HCT116 (cell line): Measurements from ENCODE around the gene CREBBP. TPM values are rescaled to one million over a fixed set of nuclear protein-coding genes. Genes with fewer than 3 reads are reported as not detected.

Experiments used
- ATAC-seq: fragments of 200-7000 bp; cut with Tn5 transposase; 2 replicates; pipeline ENCODE4 v1.9.1; 2020; ENCODE audit warnings: mild to moderate bottlenecking, moderate library complexity
- BruUV-seq: library from RNA; stranded (reverse); fragments of 400-500 nt; replicated peaks from 2 replicates; lab custom pipeline; 2021; lab: Mats Ljungman, UMichigan
- CTCF ChIA-PET: fragments of 300-600 bp; sonication (Branson Sonifier 250); formaldehyde crosslinking; loops from one replicate; lab custom pipeline; 2021; ENCODE audit warnings: antibody characterized with exemption; lab: Charles Lee
- POLR2A ChIA-PET: fragments of 300-600, 350-600 bp; sonication (Branson Sonifier 250); formaldehyde crosslinking; loops from one replicate; lab custom pipeline; 2021; ENCODE audit warnings: antibody characterized with exemption; lab: Charles Lee
- RAD21 ChIA-PET, 2 experiments: fragments of 300-600 bp; sonication (Branson Sonifier 250); formaldehyde crosslinking; loops; one replicate each; lab custom pipeline; 2023; ENCODE audit warnings: low total read pairs in 2 of 2; ENCODE audit not compliant: uncharacterized antibody in 2 of 2, unreplicated experiment in 2 of 2, low non-redundant PET in 1 of 2; lab: Charles Lee
- DNase-seq: peaks from one replicate; pipeline ENCODE4 v3.0.0-alpha.2; 2010; ENCODE audit warnings: low read depth, low spot score
- H2AFZ ChIP-seq: fragments of 200-600 bp; shearing (Covaris generic), sonication (generic); 2 replicates; pipeline ENCODE4 v1.6.1; 2017; ENCODE audit warnings: low read depth, mixed run types, mixed read lengths, antibody characterized with exemption, low read length; ENCODE audit not compliant: poor library complexity, severe bottlenecking
- H3K27ac ChIP-seq: 2 replicates; pipeline ENCODE4 v1.5.1; 2012; ENCODE audit warnings: low read depth, low read length
- H3K27me3 ChIP-seq: fragments of 200-600 bp; sonication (generic); 2 replicates; pipeline ENCODE4 v1.6.1; 2016; ENCODE audit warnings: mixed run types, low read length, mixed read lengths; ENCODE audit not compliant: insufficient read depth
- H3K36me3 ChIP-seq, 2 experiments: fragments of 200-500 bp in 1 of 2; fragments of 200-600 bp in 1 of 2; sonication (Bioruptor generic) in 1 of 2; sonication (generic) in 1 of 2; 2 replicates each; pipeline versions ENCODE4 v1.5.1 to v1.6.1; 2014 to 2016; ENCODE audit warnings: low read length in 2 of 2, inconsistent platforms in 1 of 2, mixed read lengths in 1 of 2, mixed run types in 1 of 2; ENCODE audit not compliant: insufficient read depth in 2 of 2, control insufficient read depth in 1 of 2
- H3K4me1 ChIP-seq, 2 experiments: fragments of 200-600 bp in 1 of 2; sonication (generic) in 1 of 2; 2 replicates each; pipeline versions ENCODE4 v1.5.1 to v1.6.1; 2012 to 2017; ENCODE audit warnings: low read length in 2 of 2, inconsistent platforms in 1 of 2, mild to moderate bottlenecking in 1 of 2, mixed read lengths in 1 of 2, mixed run types in 1 of 2, moderate library complexity in 1 of 2; ENCODE audit not compliant: insufficient read depth in 2 of 2, control insufficient read depth in 1 of 2
- H3K4me2 ChIP-seq: fragments of 200-600 bp; sonication (generic); 2 replicates; pipeline ENCODE4 v1.6.1; 2017; ENCODE audit warnings: mixed run types, low read length, mixed read lengths
- H3K4me3 ChIP-seq, 2 experiments: fragments of 200-600 bp in 1 of 2; sonication (generic) in 1 of 2; replicated peaks in 1 of 2; 2 replicates each; pipeline ENCODE4 v1.5.1; 2011 to 2016; ENCODE audit warnings: low read length in 2 of 2, control low read depth in 1 of 2, low read depth in 1 of 2, mild to moderate bottlenecking in 1 of 2, mixed read lengths in 1 of 2, mixed run types in 1 of 2
- H3K79me2 ChIP-seq: fragments of 200-600 bp; sonication (generic); 2 replicates; pipeline ENCODE4 v1.6.1; 2017; ENCODE audit warnings: mild to moderate bottlenecking, mixed run types, low read length, moderate library complexity, mixed read lengths; ENCODE audit not compliant: insufficient read depth
- H3K9ac ChIP-seq: fragments of 200-600 bp; sonication (generic); 2 replicates; pipeline ENCODE4 v1.6.1; 2016; ENCODE audit warnings: low read length, mixed read lengths
- H3K9me2 ChIP-seq: fragments of 200-600 bp; sonication (generic), shearing (Covaris generic); 2 replicates; pipeline ENCODE4 v1.6.1; 2017; ENCODE audit warnings: mixed run types, mild to moderate bottlenecking, moderate library complexity; ENCODE audit not compliant: insufficient read depth
- H3K9me3 ChIP-seq, 2 experiments: fragments of 200-500 bp in 1 of 2; fragments of 200-600 bp in 1 of 2; sonication (Bioruptor generic) in 1 of 2; sonication (generic) in 1 of 2; 2 replicates each; pipeline ENCODE4 v1.6.1; 2014 to 2017; ENCODE audit warnings: low read length in 2 of 2, mixed read lengths in 2 of 2, inconsistent platforms in 1 of 2, low read depth in 1 of 2, mild to moderate bottlenecking in 1 of 2, mixed run types in 1 of 2, moderate library complexity in 1 of 2; ENCODE audit not compliant: control insufficient read depth in 1 of 2, insufficient read depth in 1 of 2
- H4K20me1 ChIP-seq: fragments of 200-600 bp; sonication (generic), shearing (Covaris generic); 2 replicates; pipeline ENCODE4 v1.6.1; 2017; ENCODE audit warnings: mixed run types, mild to moderate bottlenecking, moderate library complexity; ENCODE audit not compliant: insufficient read depth
- CBX3 ChIP-seq: IDR thresholded peaks from 2 replicates; pipeline ENCODE4 v1.6.1; 2012; ENCODE audit warnings: low read depth
- CTCF ChIP-seq, 3 experiments: fragments of 200-600 bp in 1 of 3; sonication (generic) in 1 of 3; IDR thresholded peaks in 2 of 3; conservative IDR thresholded peaks in 1 of 3; 2 replicates each; pipeline ENCODE4 v1.5.1; 2012 to 2017; ENCODE audit warnings: low read depth in 2 of 3, low read length in 2 of 3, antibody characterized with exemption in 1 of 3, borderline replicate concordance in 1 of 3, control low read depth in 1 of 3, mild to moderate bottlenecking in 1 of 3, mixed read lengths in 1 of 3, mixed run types in 1 of 3, moderate library complexity in 1 of 3; ENCODE audit not compliant: insufficient read depth in 1 of 3
- EGR1 ChIP-seq: IDR thresholded peaks from 2 replicates; pipeline ENCODE4 v1.6.1; 2012; ENCODE audit warnings: low read depth
- EZH2phosphoT487 ChIP-seq: fragments of 200-600 bp; IDR thresholded peaks from 2 replicates; pipeline ENCODE4 v1.6.1; 2018; ENCODE audit warnings: antibody characterized with exemption, borderline replicate concordance
- FOSL1 ChIP-seq: IDR thresholded peaks from 2 replicates; pipeline ENCODE4 v1.6.1; 2012; ENCODE audit warnings: low read depth
- MAX ChIP-seq: IDR thresholded peaks from 2 replicates; pipeline ENCODE4 v1.6.1; 2012
- POLR2AphosphoS5 ChIP-seq: IDR thresholded peaks from 2 replicates; pipeline ENCODE4 v1.6.1; 2011; ENCODE audit warnings: mild to moderate bottlenecking, low read depth, low read length, moderate library complexity
- REST ChIP-seq: IDR thresholded peaks from 2 replicates; pipeline ENCODE4 v1.6.1; 2012; ENCODE audit warnings: low read depth
- SP1 ChIP-seq: IDR thresholded peaks from 2 replicates; pipeline ENCODE4 v1.6.1; 2012; ENCODE audit warnings: low read depth
- SRF ChIP-seq: IDR thresholded peaks from 2 replicates; pipeline ENCODE4 v1.6.1; 2012; ENCODE audit warnings: low read depth
- TCF7L2 ChIP-seq: IDR thresholded peaks from 2 replicates; pipeline ENCODE4 v1.7.0; 2011; ENCODE audit warnings: borderline replicate concordance, inconsistent platforms; ENCODE audit not compliant: insufficient read depth, insufficient read length; ENCODE audit errors: extremely low read depth
- ZFX ChIP-seq: fragments of 450-650 bp; IDR thresholded peaks from 2 replicates; pipeline ENCODE4 v1.6.1; 2017
- intact Hi-C: fragments of 100-400 bp; cut with micrococcal nuclease; formaldehyde crosslinking; loops from 2 replicates; pipeline ENCODE4 v1.10.0; 2022
- total RNA-seq: library from RNA; stranded (reverse); gene quantifications from one replicate; pipeline ENCODE4 v1.2.1, GENCODE V29; 2021; ENCODE audit not compliant: unreplicated experiment

Gene CREBBP
- total RNA-seq, 1 experiment from 2014 or later: 42.7 TPM

- ChIA-PET POLR2A (no interaction called here), RAD21 (no interaction called here), CTCF (no interaction called here)
- Histone ChIP-seq H3K9ac (no peak overlapping the region), H3K27me3 (no peaks in the 10 kb centered on the region), H3K36me3 (no peaks in the 10 kb centered on the region), H3K9me2 (no peaks in the 10 kb centered on the region), H3K4me1 (no peaks in the 10 kb centered on the region), H3K27ac (no peak overlapping the region), H3K9me3 (peaks cover 7 to 17% of the 10 kb centered on the region in 2 experiments; a peak in 2 of 4 replicates), H4K20me1 (no peaks in the 10 kb centered on the region), H3K4me3 (no peak overlapping the region), H2AFZ (no peak overlapping the region), H3K79me2 (no peaks in the 10 kb centered on the region), H3K4me2 (no peak overlapping the region)
- DNase-seq (no peak), ATAC-seq (no peak)
- TF ChIP-seq EGR1: no peak
- no peak for TF ChIP-seq MAX
- TF ChIP-seq REST: no peak
- TF ChIP-seq CTCF (IDR thresholded peaks at IDR 0.05 in 2 of 3, conservative IDR thresholded peaks at IDR 0.05 in 1 of 3; ENCODE audit: borderline replicate concordance in 1 of 3, insufficient read depth in 1 of 3, low read depth in 2 of 3, low read length in 2 of 3): no peak
- TF ChIP-seq POLR2AphosphoS5: no peak
- no peak for TF ChIP-seq CBX3
- TF ChIP-seq SRF: no peak
- no peak for TF ChIP-seq SP1
- no peak for TF ChIP-seq FOSL1
- TF ChIP-seq ZFX: no peak
- no peak for TF ChIP-seq TCF7L2
- no peak for TF ChIP-seq EZH2phosphoT487
- BruUV-seq: no TSS peak
- intact Hi-C loops: no loop called here
Measured at GRCh38 chr16:3915426-3916260, 35.1 kb upstream of the CREBBP start.
